Activated naive CD4-positive, alpha-beta T cell treated with anti-CD3 and anti-CD28 coated beads, Interleukin-2, amount 10 ng/mL, durations not matched to agents 7 days and 5 days (primary cell): Measurements from ENCODE around the gene CNN2.

Experiments used
- CTCF ChIA-PET: fragments of 350-600 bp; sonication (Branson Sonifier 250); formaldehyde crosslinking; loops from one replicate; lab custom pipeline; 2021; ENCODE audit warnings: antibody characterized with exemption; lab: Charles Lee
- DNase-seq: peaks from one replicate; pipeline ENCODE4 v3.0.0-alpha.2; 2020
- H3K27ac Mint-ChIP-seq: one replicate; pipeline ENCODE4 v1.8.0; 2021; ENCODE audit warnings: mild to moderate bottlenecking, moderate library complexity, mixed read lengths
- H3K27me3 Mint-ChIP-seq: one replicate; pipeline ENCODE4 v1.8.0; 2021; ENCODE audit warnings: mild to moderate bottlenecking, mixed read lengths
- H3K36me3 Mint-ChIP-seq: one replicate; pipeline ENCODE4 v1.8.0; 2021; ENCODE audit warnings: mixed read lengths
- H3K4me1 Mint-ChIP-seq: one replicate; pipeline ENCODE4 v1.8.0; 2021; ENCODE audit warnings: mixed read lengths
- H3K4me3 Mint-ChIP-seq: one replicate; pipeline ENCODE4 v1.8.0; 2021; ENCODE audit warnings: mild to moderate bottlenecking, moderate library complexity, mixed read lengths
- H3K9me3 Mint-ChIP-seq: one replicate; pipeline ENCODE4 v1.8.0; 2021; ENCODE audit warnings: mixed read lengths

Gene CNN2

GRCh38 chr19:1001538-1002166, 24.8 kb upstream of the CNN2 start:
- Mint-ChIP-seq H3K36me3 (peaks cover 1% of the 10 kb centered on the region), H3K4me3 (no peak overlapping the region), H3K4me1 (peaks cover 18% of the 10 kb centered on the region), H3K27ac (no peak overlapping the region), H3K27me3 (peaks cover 71% of the 10 kb centered on the region), H3K9me3 (no peaks in the 10 kb centered on the region)
- CTCF ChIA-PET = interaction anchor here (0.8 to 1.6 kb wide), 2 partner anchors 237 to 314 kb away, joined by 3 to 4 read pairs; partner anchors contain the start of gene CBARP
- DNase-seq = peak; percentile 79

GRCh38 chr19:1002600-1002999, 23.8 kb upstream of the CNN2 start:
- no peak overlapping the region for H3K27ac Mint-ChIP-seq

GRCh38 chr19:1003283-1003682, 23.1 kb upstream of the CNN2 start:
- DNase-seq = no peak
- Mint-ChIP-seq H3K27me3 (peaks cover 54% of the 10 kb centered on the region), H3K27ac (no peak overlapping the region), H3K36me3 (peaks cover 2% of the 10 kb centered on the region), H3K9me3 (no peaks in the 10 kb centered on the region), H3K4me1 (peaks cover 13% of the 10 kb centered on the region), H3K4me3 (no peak overlapping the region)
- CTCF ChIA-PET = interaction anchor here (0.6 to 1.2 kb wide), 3 partner anchors 26 to 139 kb away, joined by 3 read pairs; no protein-coding TSS in a partner anchor

More at GRCh38 chr19:1002600-1002999, 23.8 kb upstream of the CNN2 start:
- DNase-seq = no peak
- CTCF ChIA-PET = interaction anchor here (0.6 kb wide), 1 partner anchor 27 kb away, joined by 3 read pairs; no protein-coding TSS in a partner anchor
- no peak overlapping the region for H3K4me3 Mint-ChIP-seq
- H3K4me1 Mint-ChIP-seq = peaks cover 16% of the 10 kb centered on the region
- H3K27me3 Mint-ChIP-seq = peaks cover 61% of the 10 kb centered on the region
- no peaks in the 10 kb centered on the region for H3K9me3 Mint-ChIP-seq
- peaks cover 1% of the 10 kb centered on the region for H3K36me3 Mint-ChIP-seq

- peaks cover 44% of the 10 kb centered on the region for H3K27me3 Mint-ChIP-seq
- CTCF ChIA-PET = interaction anchor here (0.9 to 1.7 kb wide), 3 partner anchors 13 to 140 kb away, joined by 3 to 4 read pairs (median 3); no protein-coding TSS in a partner anchor
- no peak for DNase-seq
- H3K27ac Mint-ChIP-seq = no peak overlapping the region
- H3K4me3 Mint-ChIP-seq = no peak overlapping the region
- H3K4me1 Mint-ChIP-seq = peaks cover 7% of the 10 kb centered on the region
- H3K9me3 Mint-ChIP-seq = no peaks in the 10 kb centered on the region
- peaks cover 5% of the 10 kb centered on the region for H3K36me3 Mint-ChIP-seq
Observed at GRCh38 chr19:1004204-1004802, 22.1 kb upstream of the CNN2 start.

- Mint-ChIP-seq H3K27ac (no peak overlapping the region), H3K4me3 (no peak overlapping the region)
- CTCF ChIA-PET = interaction anchor here (1.7 kb wide), 1 partner anchor 12 kb away, joined by 4 read pairs; no protein-coding TSS in a partner anchor
Observed at GRCh38 chr19:1004803-1005664, 21.4 kb upstream of the CNN2 start.

GRCh38 chr19:1006711-1007398, 19.6 kb upstream of the CNN2 start:
- H3K36me3 Mint-ChIP-seq = peaks cover 8% of the 10 kb centered on the region
- H3K27ac Mint-ChIP-seq = no peak overlapping the region
- H3K4me3 Mint-ChIP-seq = no peak overlapping the region
- CTCF ChIA-PET = interaction anchor here (0.6 to 0.9 kb wide), 2 partner anchors 11 to 194 kb away, joined by 3 read pairs; no protein-coding TSS in a partner anchor
- no peak for DNase-seq
- H3K27me3 Mint-ChIP-seq = peaks cover 22% of the 10 kb centered on the region
- H3K9me3 Mint-ChIP-seq = no peaks in the 10 kb centered on the region
- no peaks in the 10 kb centered on the region for H3K4me1 Mint-ChIP-seq

More at GRCh38 chr19:1004803-1005664, 21.4 kb upstream of the CNN2 start:
- no peaks in the 10 kb centered on the region for H3K9me3 Mint-ChIP-seq
- peaks cover 5% of the 10 kb centered on the region for H3K4me1 Mint-ChIP-seq
- peaks cover 6% of the 10 kb centered on the region for H3K36me3 Mint-ChIP-seq
- DNase-seq = no peak
- H3K27me3 Mint-ChIP-seq = peaks cover 37% of the 10 kb centered on the region

GRCh38 chr19:1007399-1008251, 18.8 kb upstream of the CNN2 start:
- Mint-ChIP-seq H3K4me3 (no peak overlapping the region), H3K27me3 (peaks cover 15% of the 10 kb centered on the region), H3K27ac (no peak overlapping the region), H3K36me3 (peaks cover 8% of the 10 kb centered on the region), H3K9me3 (no peaks in the 10 kb centered on the region), H3K4me1 (no peaks in the 10 kb centered on the region)
- CTCF ChIA-PET = interaction anchor here (0.6 kb wide), 1 partner anchor 193 kb away, joined by 3 read pairs; no protein-coding TSS in a partner anchor
- no peak for DNase-seq

GRCh38 chr19:1008268-1009040, 18.0 kb upstream of the CNN2 start:
- no peak overlapping the region for H3K4me3 Mint-ChIP-seq
- peaks cover 8% of the 10 kb centered on the region for H3K36me3 Mint-ChIP-seq
- H3K4me1 Mint-ChIP-seq = no peaks in the 10 kb centered on the region
- DNase-seq = no peak
- no peaks in the 10 kb centered on the region for H3K9me3 Mint-ChIP-seq
- H3K27me3 Mint-ChIP-seq = peaks cover 12% of the 10 kb centered on the region
- CTCF ChIA-PET = no interaction called here
- H3K27ac Mint-ChIP-seq = no peak overlapping the region

GRCh38 chr19:1009041-1009980, 17.1 kb upstream of the CNN2 start:
- H3K36me3 Mint-ChIP-seq = peaks cover 10% of the 10 kb centered on the region
- no peak overlapping the region for H3K4me3 Mint-ChIP-seq
- no peak for DNase-seq
- peaks cover 5% of the 10 kb centered on the region for H3K27me3 Mint-ChIP-seq
- no peak overlapping the region for H3K27ac Mint-ChIP-seq
- CTCF ChIA-PET = no interaction called here
- peaks cover 2% of the 10 kb centered on the region for H3K4me1 Mint-ChIP-seq
- no peaks in the 10 kb centered on the region for H3K9me3 Mint-ChIP-seq

- Mint-ChIP-seq H3K36me3 (peaks cover 10% of the 10 kb centered on the region), H3K9me3 (no peaks in the 10 kb centered on the region), H3K4me3 (no peak overlapping the region), H3K27me3 (peaks cover 3% of the 10 kb centered on the region), H3K4me1 (peaks cover 2% of the 10 kb centered on the region), H3K27ac (no peak overlapping the region)
- DNase-seq = no peak
- CTCF ChIA-PET = no interaction called here
Observed at GRCh38 chr19:1009981-1010538, 16.3 kb upstream of the CNN2 start.
